SK-N-MC (cell line): ENCODE results near the gene ORM1.
"Not testable (repeated sequence)": the region's sequence is repeated elsewhere in the genome, so short reads cannot be mapped to it uniquely, and the experiment has no call there.

Experiments
- EZH2 ChIP-seq: fragments of 200-600 bp; sonication (generic); IDR thresholded peaks from one replicate; pipeline ENCODE4 v1.6.1; 2017; ENCODE audit warnings: antibody characterized with exemption
- FOXP2 ChIP-seq: optimal IDR thresholded peaks from 2 replicates; pipeline ENCODE3; 2011; ENCODE audit warnings: mild to moderate bottlenecking, moderate library complexity; ENCODE audit not compliant: insufficient read depth; ENCODE audit errors: extremely low read length, control extremely low read depth
- POLR2AphosphoS5 ChIP-seq: IDR thresholded peaks from 2 replicates; pipeline ENCODE4 v1.6.1; 2012; ENCODE audit warnings: mild to moderate bottlenecking, low read depth, low read length, borderline replicate concordance

GRCh38 chr9:114332474-114333040, 9.7 kb downstream of the ORM1 start:
- not testable (repeated sequence) for TF ChIP-seq POLR2AphosphoS5, EZH2, FOXP2
